ENCODE results near the gene PPOX.

- no peak for TF ChIP-seq POLR2A (IDR thresholded peaks at IDR 0.05)
- TF ChIP-seq, protein P1, sequence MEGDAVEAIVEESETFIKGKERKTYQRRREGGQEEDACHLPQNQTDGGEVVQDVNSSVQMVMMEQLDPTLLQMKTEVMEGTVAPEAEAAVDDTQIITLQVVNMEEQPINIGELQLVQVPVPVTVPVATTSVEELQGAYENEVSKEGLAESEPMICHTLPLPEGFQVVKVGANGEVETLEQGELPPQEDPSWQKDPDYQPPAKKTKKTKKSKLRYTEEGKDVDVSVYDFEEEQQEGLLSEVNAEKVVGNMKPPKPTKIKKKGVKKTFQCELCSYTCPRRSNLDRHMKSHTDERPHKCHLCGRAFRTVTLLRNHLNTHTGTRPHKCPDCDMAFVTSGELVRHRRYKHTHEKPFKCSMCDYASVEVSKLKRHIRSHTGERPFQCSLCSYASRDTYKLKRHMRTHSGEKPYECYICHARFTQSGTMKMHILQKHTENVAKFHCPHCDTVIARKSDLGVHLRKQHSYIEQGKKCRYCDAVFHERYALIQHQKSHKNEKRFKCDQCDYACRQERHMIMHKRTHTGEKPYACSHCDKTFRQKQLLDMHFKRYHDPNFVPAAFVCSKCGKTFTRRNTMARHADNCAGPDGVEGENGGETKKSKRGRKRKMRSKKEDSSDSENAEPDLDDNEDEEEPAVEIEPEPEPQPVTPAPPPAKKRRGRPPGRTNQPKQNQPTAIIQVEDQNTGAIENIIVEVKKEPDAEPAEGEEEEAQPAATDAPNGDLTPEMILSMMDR (IDR thresholded peaks at IDR 0.05), result no peak
Observed at GRCh38 chr1:161128591-161129420, 37.4 kb upstream of the PPOX start.
